Fibroblast of upper back skin (primary cell): ENCODE data around the gene CHADL.
A peak's percentile ranks its signal among the peaks of the same experiment; 100 is the strongest.
"Not testable (repeated sequence)": the region's sequence is repeated elsewhere in the genome, so short reads cannot be mapped to it uniquely, and the experiment has no call there.

Experiments used
- DNase-seq: peaks from one replicate; pipeline ENCODE4 v3.0.0-alpha.2; 2013

The CHADL gene

GRCh38 chr22:41181349-41182241 lies 59.1 kb downstream of the CHADL start:
- DNase-seq = peak; percentile 40

- DNase-seq = no peak
These were observed 59.8 kb downstream of the CHADL start for GRCh38 chr22:41180926-41181325.

GRCh38 chr22:41180362-41180761 lies 60.4 kb downstream of the CHADL start:
- not testable (repeated sequence) for DNase-seq
